Fibroblast of gingiva (primary cell): ENCODE results near the gene CATSPERZ.

Experiments used
- DNase-seq: peaks from one replicate; pipeline ENCODE4 v3.0.0-alpha.2; 2011; ENCODE audit warnings: low read depth

Gene CATSPERZ, protein sequence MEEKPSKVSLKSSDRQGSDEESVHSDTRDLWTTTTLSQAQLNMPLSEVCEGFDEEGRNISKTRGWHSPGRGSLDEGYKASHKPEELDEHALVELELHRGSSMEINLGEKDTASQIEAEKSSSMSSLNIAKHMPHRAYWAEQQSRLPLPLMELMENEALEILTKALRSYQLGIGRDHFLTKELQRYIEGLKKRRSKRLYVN

DNA sequence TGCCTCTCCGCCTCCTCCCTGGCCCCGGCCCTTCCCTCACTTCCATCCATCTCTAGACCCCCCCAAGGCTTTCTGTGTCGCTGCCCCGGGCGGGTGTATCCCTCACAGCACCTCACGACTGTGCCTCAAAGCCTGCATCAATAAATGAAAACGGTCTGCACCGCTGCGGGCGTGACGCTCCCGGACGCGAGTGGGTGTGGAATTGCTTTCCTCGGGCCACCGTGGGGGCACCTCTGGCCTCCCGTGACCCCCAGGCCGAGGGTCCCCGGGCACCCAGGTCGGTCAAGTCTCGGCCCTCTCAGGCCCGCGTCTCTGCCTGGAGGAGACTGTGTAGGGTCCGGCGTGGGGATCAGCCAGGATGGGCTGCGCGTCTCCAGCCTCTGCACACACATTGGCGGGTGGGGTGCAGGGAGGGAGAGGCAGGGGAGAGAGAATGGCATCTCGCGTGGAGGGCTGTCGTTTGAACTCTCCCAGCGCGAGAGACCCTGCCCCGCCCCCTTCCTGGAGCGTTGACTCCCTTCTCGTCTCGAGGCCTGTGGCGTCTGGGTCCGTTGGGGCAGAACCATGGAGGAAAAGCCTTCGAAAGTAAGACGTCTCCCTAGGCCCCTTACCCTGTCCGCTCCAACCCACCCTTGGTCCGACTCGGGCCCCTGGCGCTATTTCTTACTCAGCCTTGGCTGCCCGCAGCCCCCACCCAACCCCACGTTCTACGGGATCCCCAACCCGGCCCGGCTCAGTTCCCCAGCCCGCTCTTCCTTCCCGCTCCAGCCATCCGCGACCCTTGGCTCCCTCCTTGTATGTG is at the start of gene CATSPERZ:
Gene CATSPERZ, plus strand, starts transcription at position 512 of the 802 bp plus-strand sequence. Its CDS starts 53 bp downstream, at position 565.
- DNase-seq: no peak

DNA sequence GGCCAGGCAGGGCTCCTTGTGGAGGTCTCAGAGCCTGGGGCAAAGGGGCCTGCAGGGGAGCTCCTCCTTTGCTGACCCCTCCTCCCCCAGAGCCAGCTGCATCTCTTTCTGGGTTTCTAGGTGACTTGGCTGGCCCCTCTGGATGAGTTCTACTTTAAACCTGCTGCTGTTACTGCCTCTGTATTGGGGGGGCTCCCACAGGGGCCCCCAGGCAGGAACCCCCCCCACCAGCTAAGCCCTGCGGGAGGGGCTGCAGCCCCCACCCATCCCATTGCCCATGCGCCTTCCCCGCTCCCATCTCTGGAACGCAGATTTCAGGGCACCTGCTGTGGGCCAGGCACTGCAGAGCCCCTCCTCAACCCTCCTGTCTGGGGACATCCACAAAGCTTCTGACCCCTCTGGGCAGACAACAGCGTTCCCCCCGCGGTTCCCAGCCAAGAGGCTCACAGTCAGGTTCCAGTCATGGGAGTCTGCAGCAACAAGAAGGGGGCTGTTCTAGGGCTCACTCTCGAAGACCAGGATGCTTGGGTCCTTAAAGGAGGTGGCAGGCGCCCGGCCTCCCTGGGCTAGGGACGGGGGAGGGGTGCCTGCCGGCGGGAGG is 49.6 kb upstream of the CATSPERZ start:
- DNase-seq: no peak

DNA sequence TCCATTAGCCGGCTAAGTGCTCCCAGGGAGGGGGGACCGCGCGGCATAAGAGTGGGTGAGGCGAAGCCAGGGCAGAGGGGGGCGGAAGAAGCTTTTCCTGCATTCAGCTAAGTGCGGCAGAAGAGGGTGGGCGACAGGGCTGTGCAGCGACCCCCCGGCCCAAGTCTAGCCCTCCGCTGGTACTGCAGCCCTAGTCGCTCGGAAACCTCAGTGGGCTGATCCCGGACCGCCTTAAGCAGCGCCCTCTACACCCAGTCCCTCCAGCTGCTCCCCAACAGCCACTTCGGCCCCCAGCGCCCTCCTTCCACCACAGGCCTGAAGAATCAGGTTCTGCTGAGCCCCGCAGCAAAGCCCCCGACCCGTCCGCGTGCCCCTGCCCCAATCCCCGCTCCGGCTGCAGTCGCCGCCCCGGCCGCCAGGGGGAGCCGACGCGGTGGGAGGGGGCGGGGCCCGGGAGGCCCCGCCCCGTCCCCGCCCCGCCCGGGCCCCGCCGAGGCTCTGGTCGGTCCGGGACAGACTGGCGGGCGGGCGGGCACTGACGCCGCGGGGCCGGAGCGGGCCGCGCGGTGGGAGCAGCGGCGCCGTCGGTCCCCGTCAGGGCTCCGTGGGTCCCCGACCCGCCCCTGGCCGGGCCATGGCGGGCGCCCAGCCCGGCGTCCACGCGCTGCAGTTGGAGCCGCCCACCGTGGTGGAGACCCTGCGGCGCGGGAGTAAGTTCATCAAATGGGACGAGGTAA is 49.0 kb upstream of the CATSPERZ start, which contains the start of gene PLCB3:
Gene PLCB3, plus strand, starts transcription at position 515 of the 737 bp plus-strand sequence. Its CDS starts 120 bp downstream, at position 635.
- peak; percentile 27 for DNase-seq

DNA sequence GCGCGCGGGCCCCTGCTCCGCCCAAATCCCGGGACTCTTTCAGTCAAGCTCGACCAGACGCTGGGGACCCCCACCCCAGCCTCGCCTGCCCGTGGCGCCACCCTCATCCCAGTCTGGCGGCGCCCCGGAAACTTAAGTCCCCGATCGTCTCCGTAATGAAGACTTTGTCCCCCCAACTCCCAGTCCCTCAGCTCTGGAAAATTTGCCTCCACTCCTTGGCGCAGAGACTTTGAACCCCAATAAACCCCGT is 48.5 kb upstream of the CATSPERZ start:
- DNase-seq: no peak

DNA sequence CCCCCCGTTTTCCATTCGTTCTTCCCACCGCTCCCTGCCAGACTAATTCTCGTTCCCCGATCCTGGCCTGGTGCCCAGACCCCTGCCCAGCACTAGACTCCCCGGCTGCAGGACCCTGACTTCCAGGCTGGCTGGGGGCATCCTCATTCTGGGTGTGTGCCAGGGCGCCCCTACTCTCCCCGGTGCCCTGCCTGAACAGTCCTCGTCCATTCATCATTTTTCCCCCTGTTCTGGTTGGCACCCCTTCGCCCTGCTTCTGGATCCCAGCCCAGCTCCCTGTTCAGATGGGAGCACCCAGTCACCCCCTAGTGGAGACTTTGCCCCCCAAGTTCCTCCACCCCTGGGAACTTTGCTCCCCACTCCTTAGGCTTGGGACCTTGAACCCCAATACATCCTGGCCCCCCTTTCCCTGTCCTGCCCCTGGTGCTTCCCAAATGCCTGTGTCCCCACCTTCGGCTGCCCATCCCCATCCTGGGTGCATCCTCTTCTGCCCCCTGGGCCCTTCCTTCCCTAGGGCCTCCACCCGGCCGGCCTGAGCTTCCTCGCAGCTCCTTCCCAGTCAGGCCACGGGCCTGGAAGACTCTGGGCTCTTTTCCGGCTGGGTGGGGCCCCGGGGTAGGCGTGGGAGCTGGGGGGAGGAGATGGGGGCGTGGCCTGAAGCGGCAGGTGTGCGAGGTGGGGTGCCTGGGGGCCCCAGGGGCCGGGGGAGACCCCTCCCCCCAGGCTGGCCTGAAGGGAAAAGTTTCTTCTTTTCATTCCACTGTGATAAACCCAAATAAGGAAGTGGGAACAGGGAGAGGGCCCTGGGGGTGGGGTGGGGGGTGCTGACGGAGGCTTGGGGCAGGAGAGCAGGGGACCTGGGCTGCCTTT is 47.9 kb upstream of the CATSPERZ start:
- peak; percentile 27 for DNase-seq

DNA sequence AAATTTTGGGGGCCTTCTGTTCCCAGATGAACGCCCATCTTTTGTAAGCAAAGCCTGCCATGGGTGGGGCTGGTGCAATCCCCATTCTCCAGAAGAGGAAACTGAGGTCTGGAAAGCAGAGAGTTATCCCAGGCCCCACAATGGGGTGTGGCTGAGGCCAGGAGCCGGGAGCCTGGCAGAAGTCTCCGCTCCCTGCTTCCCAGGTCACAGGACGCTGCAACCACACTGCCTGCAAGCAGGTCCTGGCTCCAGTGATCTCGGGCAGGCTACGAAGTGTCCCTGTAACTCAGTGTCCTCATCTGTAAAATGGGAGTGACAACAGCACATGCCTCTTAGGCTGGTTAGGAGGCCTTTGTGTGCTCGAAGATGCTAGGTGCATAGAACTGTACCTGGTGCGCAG is 47.1 kb upstream of the CATSPERZ start:
- DNase-seq: no peak

DNA sequence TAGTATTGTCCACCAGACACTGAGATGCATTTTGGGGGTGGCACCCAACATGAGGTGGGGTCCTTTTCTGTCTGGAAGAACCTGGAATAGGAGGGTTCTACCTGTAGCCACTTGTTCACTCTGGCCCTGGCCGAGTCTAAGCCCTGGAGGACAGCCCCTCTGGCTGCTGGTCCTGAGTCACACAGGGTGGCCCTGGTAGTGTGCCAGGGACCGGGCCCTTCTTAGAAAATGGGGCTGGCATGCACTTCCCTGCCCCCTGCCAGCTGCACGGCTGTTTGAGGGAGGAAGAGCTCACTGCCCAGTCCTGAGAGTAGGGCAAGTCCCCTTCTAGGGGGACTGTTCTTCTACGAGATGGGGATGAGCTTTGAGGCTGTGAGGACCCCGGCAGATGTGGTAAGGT is 46.7 kb upstream of the CATSPERZ start:
- no peak for DNase-seq

DNA sequence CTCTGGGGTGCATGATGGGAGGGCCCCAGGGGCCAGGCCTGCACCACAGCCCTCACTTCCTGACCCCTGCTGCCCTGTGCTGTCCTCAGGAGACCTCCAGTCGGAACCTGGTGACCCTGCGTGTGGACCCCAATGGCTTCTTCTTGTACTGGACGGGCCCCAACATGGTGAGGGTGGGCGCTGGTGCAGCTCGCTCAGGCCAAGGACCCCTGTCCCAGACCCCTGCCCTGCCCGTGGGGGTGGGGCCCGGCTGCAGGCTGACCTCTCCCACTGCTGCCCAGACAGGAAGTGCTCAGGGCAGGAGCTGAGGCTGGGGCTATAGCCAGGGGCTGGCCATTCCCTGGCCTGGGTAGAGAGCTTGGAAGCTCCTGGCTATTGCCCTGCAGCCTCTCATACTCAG is 45.8 kb upstream of the CATSPERZ start:
- DNase-seq: no peak

DNA sequence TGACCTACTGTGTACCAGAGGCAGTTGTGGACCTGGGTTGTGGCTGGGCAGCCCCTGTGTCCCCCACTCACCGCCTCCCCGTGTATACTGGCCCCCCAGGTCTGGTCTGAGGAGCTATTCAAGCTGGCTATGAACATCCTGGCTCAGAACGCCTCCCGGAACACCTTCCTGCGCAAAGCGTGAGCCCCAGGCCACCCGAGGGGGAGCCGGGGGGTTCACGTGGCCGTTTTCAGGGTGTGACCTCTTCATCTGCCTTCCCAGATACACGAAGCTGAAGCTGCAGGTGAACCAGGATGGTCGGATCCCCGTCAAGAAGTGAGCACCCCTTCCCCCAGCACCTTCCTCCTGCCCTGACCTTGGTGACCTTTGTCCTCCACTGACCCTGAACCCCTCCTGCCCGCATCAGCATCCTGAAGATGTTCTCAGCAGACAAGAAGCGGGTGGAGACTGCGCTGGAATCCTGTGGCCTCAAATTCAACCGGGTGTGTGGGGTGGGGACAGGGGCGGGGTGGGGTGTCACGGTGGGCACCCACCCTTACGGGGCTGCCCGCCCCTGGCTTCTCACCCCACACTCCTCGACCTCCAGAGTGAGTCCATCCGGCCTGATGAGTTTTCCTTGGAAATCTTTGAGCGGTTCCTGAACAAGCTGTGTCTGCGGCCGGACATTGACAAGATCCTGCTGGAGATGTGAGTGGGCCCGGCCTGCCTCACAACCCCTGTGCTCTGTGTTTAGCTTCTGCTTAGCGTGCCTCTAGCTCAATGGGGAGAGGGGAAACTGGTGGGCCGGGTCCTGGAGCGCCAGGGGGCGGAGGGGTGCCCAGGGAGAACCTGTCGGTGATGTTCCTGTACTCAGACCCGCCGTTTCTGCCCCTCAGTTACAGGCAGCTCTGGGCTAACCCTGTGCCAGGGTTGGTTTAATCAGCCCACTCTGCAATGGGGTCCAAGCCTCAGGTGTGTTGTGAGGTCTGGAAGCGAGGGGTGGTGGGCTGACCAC is 44.7 kb upstream of the CATSPERZ start:
- DNase-seq: no peak

DNA sequence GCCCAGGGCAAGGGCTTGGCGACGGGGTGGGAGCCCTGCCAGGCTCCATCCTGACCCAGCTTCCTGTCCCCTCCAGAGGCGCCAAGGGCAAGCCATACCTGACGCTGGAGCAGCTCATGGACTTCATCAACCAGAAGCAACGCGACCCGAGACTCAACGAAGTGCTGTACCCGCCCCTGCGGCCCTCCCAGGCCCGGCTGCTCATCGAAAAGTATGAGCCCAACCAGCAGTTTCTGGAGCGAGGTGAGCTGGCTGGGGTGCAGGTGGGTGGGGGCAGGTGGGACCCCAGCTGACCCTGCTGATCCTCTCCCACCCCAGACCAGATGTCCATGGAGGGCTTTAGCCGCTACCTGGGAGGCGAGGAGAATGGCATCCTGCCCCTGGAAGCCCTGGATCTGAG is 43.9 kb upstream of the CATSPERZ start:
- no peak for DNase-seq

DNA sequence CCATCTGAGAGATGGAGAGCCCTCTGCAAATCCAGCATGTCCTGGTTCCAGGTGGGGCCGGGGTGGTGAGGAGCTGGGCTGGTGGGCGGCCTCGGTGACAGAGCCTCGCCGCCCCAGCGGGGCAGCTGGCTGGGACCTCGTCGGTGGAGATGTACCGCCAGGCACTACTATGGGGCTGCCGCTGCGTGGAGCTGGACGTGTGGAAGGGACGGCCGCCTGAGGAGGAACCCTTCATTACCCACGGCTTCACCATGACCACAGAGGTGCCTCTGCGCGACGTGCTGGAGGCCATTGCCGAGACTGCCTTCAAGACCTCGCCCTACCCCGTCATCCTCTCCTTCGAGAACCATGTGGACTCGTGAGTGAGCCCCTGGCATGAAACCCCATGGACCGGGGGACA is 41.8 kb upstream of the CATSPERZ start:
- no peak for DNase-seq

DNA sequence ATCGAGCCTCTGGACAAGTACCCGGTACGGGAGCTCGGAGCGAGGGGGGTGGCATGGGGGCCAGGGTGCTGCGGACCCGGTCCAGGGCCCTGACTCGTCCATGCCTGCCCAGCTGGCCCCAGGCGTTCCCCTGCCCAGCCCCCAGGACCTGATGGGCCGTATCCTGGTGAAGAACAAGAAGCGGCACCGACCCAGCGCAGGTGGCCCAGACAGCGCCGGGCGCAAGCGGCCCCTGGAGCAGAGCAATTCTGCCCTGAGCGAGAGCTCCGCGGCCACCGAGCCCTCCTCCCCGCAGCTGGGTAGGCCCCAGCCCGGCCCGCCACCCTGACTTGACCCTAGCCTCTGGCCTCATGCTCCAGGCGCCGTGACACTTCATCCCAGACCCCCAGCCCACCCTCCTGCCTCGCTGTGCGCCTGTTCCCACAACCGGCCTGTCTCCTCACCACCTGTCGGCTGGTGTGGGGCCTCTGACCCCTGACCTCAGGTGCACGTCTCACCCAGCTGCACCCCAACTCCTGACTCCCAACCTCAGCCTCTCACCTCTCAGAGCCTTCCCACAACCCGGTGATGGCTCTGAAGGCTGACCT is 41.1 kb upstream of the CATSPERZ start:
- DNase-seq: no peak

DNA sequence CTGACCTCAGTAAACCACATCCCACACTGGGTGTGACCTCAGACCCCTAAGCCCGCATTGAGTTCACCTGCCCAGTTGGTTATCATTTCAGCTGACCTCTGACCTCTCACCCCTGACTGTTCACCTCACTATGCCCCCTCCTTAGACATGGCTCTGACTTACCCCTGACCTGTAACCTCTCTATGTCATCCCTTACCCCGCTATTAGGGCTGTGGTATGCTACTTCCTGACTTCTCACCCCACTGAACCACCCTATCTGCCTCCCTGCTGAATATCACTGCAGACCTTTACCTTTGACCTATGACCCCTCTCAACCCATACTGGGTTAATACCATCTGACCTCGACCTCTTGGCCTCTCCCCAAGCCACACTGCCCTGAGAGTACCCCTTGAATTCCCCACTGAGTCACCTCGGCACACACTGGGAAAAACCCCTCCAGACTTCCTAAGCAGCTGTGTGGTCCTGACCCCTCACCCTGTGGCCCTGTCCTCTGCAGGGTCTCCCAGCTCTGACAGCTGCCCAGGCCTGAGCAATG is 40.6 kb upstream of the CATSPERZ start:
- no peak for DNase-seq

DNA sequence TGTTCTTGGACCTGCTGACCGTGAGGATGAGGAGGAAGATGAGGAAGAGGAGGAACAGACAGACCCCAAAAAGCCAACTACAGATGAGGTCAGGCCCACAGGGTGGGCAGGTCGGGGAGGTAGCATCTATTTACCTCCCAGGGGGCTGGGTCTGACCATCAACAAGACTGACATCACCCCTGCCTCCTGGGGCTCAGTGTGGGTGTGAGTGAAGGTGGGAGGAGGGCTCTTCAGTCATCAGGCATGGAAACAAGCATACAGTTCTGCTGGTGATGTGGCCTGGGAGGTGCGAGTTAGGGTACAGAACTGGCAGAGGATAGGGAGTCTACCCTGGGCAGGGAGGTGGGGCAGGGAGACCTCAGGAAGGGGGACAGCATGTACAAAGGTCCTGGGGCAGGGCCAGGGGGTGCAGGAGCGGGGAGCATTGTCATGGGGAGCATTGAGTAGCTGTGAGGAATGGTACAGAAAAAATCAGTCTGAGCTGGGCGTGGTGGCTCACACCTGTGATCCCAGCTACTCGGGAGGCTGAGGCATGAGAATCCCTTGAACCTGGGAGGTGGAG is 39.9 kb upstream of the CATSPERZ start:
- DNase-seq: no peak

DNA sequence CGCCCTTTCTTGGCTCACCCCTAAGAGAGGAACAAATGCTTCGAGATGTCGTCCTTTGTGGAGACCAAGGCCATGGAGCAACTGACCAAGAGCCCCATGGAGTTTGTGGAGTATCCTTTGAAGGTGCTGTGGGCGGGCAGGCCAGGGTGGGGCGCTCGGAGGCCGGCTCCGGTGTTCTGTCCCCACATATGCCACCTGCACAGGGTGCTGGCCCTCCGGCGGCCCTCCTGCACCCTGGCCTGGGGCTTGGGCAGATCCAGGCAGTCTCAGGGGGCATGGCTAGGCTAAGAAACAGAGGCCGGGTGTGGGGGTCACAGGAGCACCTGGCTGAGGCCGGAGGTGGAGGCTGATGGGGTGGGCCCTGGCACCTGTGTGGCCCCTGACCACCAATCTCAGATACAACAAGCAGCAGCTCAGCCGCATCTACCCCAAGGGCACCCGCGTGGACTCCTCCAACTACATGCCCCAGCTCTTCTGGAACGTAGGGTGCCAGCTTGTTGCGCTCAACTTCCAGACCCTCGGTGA is 38.5 kb upstream of the CATSPERZ start:
- no peak for DNase-seq

DNA sequence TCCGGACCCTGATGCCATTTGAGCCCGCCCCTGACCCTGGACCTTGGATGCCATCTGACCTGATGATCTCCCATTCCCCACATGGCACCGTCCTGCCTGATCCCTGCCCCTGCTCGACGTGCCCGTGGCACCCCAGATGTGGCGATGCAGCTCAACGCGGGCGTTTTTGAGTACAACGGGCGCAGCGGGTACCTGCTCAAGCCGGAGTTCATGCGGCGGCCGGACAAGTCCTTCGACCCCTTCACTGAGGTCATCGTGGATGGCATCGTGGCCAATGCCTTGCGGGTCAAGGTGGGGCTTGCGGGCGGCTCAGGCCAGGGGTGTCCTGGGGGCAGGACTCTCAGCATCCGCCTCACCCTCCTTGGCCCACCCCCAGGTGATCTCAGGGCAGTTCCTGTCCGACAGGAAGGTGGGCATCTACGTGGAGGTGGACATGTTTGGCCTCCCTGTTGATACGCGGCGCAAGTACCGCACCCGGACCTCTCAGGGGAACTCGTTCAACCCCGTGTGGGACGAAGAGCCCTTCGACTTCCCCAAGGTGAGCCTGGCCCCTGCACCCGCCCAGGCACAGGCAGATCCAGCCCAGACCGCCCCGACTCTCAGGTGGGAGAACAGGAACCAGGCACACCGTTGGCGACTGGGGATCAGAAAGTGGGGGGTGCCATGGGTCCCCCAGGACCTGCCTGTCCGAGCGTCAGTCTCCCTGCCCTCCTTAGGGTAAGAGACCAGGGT is 37.7 kb upstream of the CATSPERZ start:
- DNase-seq: no peak

DNA sequence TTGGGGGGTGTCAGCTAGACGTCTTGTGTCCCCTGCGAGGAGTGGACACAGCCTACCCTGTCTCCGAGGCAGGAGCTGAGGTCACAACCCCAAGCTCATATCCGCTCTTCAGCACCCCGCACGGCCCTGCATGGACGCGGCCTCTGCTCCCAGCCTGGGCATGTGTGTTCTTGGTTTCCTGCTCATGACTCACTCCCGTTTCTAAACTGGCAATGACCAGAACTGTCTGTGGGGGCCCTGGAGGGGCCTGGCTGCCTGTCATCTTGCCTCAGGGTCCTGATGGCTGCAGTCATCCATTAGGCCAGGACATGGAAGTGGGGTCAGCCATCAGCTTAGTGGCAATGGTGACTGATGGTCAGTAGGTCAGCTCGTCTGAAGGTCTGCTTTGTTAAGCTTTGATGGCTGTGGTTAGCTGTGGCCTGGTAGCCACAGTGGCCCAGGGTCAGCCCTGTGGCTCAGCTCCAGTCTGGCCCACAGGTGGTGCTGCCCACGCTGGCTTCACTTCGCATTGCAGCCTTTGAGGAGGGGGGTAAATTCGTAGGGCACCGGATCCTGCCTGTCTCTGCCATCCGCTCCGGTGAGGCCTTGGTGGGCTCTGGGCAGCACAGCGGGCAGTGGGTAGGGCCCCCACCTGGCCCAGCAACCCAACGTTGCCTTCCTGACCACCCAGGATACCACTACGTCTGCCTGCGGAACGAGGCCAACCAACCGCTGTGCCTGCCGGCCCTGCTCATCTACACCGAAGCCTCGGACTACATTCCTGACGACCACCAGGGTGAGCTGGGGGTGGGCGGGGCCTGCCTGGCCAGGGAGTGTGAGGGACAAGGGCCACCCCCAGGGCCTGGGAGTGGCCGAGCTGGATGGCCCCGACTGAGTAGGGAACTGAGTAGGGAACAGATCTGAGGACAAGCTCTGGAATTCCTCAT is 36.9 kb upstream of the CATSPERZ start:
- DNase-seq: no peak

DNA sequence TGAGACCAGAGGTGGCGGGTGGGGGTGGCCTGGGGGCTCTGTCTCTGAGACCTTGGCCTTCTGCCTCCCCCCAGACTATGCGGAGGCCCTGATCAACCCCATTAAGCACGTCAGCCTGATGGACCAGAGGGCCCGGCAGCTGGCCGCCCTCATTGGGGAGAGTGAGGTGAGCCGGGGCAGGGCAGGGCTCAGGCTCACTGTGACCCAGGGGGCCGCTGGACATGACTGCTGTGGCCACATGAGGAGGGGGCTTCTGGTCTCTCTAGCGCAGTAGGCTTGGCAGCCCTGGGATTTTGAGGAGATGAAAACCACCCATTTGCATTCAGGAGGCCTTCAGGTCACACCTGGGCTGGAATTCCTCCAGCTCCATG is 36.2 kb upstream of the CATSPERZ start:
- no peak for DNase-seq
